OCI-LY1 (cell line): ENCODE measurements around the gene AP2A2.

Source experiments
- H2AFZ ChIP-seq: fragments of 200-600 bp; sonication (generic), shearing (Covaris generic); 2 replicates; pipeline ENCODE4 v1.6.0; 2014; ENCODE audit warnings: antibody characterized with exemption, mild to moderate bottlenecking, low read length
- H3F3A ChIP-seq: fragments of 200-600 bp; sonication (generic), shearing (Covaris generic); 2 replicates; pipeline ENCODE4 v1.6.0; 2014; ENCODE audit warnings: mild to moderate bottlenecking, antibody characterized with exemption, low read length, moderate library complexity; ENCODE audit not compliant: insufficient read depth
- H3K27ac ChIP-seq: fragments of 200-600 bp; sonication (generic); 2 replicates; pipeline ENCODE4 v1.5.1; 2014; ENCODE audit warnings: low read length, mixed run types, mild to moderate bottlenecking, low read depth; ENCODE audit not compliant: poor library complexity, severe bottlenecking
- H3K27me3 ChIP-seq: fragments of 200-600 bp; sonication (generic); 2 replicates; pipeline ENCODE4 v1.6.0; 2014; ENCODE audit warnings: antibody characterized with exemption, mild to moderate bottlenecking, low read length, moderate library complexity; ENCODE audit not compliant: insufficient read depth
- H3K36me3 ChIP-seq: fragments of 200-600 bp; sonication (generic); 2 replicates; pipeline ENCODE4 v1.6.1; 2014; ENCODE audit warnings: mild to moderate bottlenecking, antibody characterized with exemption, low read length, moderate library complexity, mixed read lengths; ENCODE audit not compliant: insufficient read depth
- H3K4me1 ChIP-seq: fragments of 200-600 bp; sonication (generic); 2 replicates; pipeline ENCODE4 v1.5.1; 2014; ENCODE audit warnings: mild to moderate bottlenecking, low read length, moderate library complexity; ENCODE audit not compliant: insufficient read depth, severe bottlenecking
- H3K4me2 ChIP-seq: fragments of 200-600 bp; sonication (generic), shearing (Covaris generic); 2 replicates; pipeline ENCODE4 v1.6.1; 2014; ENCODE audit warnings: low read length
- H3K4me3 ChIP-seq: fragments of 200-600 bp; sonication (generic); 2 replicates; pipeline ENCODE4 v1.5.1; 2014; ENCODE audit warnings: low read length, low read depth, mild to moderate bottlenecking, mixed read lengths; ENCODE audit not compliant: poor library complexity, severe bottlenecking
- H3K79me2 ChIP-seq: fragments of 200-600 bp; shearing (Covaris generic); 2 replicates; pipeline ENCODE4 v1.6.1; 2016; ENCODE audit warnings: mixed run types, low read length, mixed read lengths; ENCODE audit not compliant: insufficient read depth
- H3K9ac ChIP-seq: fragments of 200-600 bp; sonication (generic), shearing (Covaris generic); 2 replicates; pipeline ENCODE4 v1.6.1; 2014; ENCODE audit warnings: mild to moderate bottlenecking, low read length, mixed read lengths
- H3K9me2 ChIP-seq: fragments of 200-600 bp; sonication (generic), shearing (Covaris generic); 2 replicates; pipeline ENCODE4 v1.6.1; 2014; ENCODE audit warnings: low read depth, mild to moderate bottlenecking, low read length, mixed read lengths
- H3K9me3 ChIP-seq: fragments of 200-600 bp; shearing (Covaris generic); 2 replicates; pipeline ENCODE4 v1.6.1; 2014; ENCODE audit warnings: low read length, mixed read lengths
- H4K20me1 ChIP-seq: fragments of 200-600 bp; sonication (generic), shearing (Covaris generic); 2 replicates; pipeline ENCODE4 v1.6.0; 2016; ENCODE audit warnings: mild to moderate bottlenecking, low read length; ENCODE audit not compliant: insufficient read depth
- EZH2 ChIP-seq: fragments of 200-600 bp; sonication (generic), shearing (Covaris generic); IDR thresholded peaks from 2 replicates; pipeline ENCODE4 v1.8.0; 2017; ENCODE audit warnings: borderline replicate concordance, mixed run types, mild to moderate bottlenecking, antibody characterized with exemption, low read length, moderate library complexity, mixed read lengths
- TF ChIP-seq, protein P1 (sequence below): fragments of 200-600 bp; sonication (generic), shearing (Covaris generic); IDR thresholded peaks from 2 replicates; pipeline ENCODE4 v1.5.1; 2017; ENCODE audit warnings: mild to moderate bottlenecking, antibody characterized with exemption, low read length, moderate library complexity, mixed read lengths

Gene AP2A2

DNA sequence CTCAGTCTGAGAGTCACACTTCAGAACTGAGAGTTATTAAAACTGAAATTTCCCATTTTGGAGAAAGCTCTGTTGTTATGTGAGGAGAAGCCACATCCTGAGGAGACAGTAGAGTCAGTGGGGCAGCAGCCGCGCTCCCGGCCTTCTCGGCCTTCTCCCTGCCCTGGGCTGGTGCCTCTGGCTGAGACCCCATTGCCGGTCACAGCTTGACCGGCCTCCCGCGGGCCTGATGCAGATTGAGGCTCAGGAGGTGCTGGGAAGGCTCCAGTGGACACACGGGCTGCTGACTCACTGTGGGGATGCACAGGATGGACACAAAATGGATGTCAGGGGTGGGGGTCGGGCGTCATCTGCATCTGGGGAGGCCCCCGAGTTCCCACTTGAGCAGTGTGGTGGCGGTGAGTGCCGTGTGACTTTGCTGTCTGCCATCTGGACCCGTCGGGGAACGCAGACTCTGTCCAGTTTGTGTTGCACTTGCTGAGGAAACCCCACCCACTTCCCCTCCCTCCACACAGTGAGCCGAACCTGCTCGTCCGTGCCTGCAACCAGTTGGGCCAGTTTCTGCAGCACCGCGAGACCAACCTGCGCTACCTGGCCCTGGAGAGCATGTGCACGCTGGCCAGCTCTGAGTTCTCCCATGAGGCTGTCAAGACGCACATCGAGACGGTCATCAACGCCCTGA is 60.7 kb downstream of the AP2A2 start:
- Histone ChIP-seq H3K9me2 (no peaks in the 10 kb centered on the region), H3K4me2 (no peak overlapping the region), H3K4me1 (no peaks in the 10 kb centered on the region), H3K27me3 (no peaks in the 10 kb centered on the region), H4K20me1 (no peaks in the 10 kb centered on the region), H3K36me3 (peaks cover 52% of the 10 kb centered on the region), H3K79me2 (no peaks in the 10 kb centered on the region), H3F3A (no peaks in the 10 kb centered on the region), H2AFZ (no peak overlapping the region), H3K4me3 (no peak overlapping the region), H3K27ac (no peak overlapping the region), H3K9me3 (no peaks in the 10 kb centered on the region), H3K9ac (no peak overlapping the region)
- no peak for TF ChIP-seq EZH2
- TF ChIP-seq, protein P1, sequence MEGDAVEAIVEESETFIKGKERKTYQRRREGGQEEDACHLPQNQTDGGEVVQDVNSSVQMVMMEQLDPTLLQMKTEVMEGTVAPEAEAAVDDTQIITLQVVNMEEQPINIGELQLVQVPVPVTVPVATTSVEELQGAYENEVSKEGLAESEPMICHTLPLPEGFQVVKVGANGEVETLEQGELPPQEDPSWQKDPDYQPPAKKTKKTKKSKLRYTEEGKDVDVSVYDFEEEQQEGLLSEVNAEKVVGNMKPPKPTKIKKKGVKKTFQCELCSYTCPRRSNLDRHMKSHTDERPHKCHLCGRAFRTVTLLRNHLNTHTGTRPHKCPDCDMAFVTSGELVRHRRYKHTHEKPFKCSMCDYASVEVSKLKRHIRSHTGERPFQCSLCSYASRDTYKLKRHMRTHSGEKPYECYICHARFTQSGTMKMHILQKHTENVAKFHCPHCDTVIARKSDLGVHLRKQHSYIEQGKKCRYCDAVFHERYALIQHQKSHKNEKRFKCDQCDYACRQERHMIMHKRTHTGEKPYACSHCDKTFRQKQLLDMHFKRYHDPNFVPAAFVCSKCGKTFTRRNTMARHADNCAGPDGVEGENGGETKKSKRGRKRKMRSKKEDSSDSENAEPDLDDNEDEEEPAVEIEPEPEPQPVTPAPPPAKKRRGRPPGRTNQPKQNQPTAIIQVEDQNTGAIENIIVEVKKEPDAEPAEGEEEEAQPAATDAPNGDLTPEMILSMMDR = no peak

DNA sequence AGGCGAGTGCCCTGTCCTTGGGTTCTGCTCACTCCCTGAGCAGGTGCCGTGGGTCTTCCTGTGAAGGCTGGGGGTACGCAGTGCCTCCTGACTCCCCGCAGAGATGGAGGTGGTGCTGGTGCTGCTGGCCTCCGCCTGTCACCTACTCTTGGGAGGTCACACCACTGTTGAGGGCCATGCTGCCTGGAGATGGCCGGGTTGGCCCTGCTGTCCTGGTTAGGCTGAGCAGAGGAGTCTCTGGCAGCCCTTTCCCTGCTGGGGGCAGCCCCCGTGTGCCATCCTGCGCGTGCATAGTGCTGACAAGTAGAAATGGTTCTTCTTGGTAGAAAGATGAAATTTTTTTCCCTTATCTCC is 61.3 kb downstream of the AP2A2 start:
- Histone ChIP-seq H2AFZ (no peak overlapping the region), H3K9me2 (no peaks in the 10 kb centered on the region), H3F3A (no peaks in the 10 kb centered on the region), H3K4me1 (no peaks in the 10 kb centered on the region), H3K9ac (no peak overlapping the region), H3K4me3 (no peak overlapping the region), H4K20me1 (no peaks in the 10 kb centered on the region), H3K79me2 (no peaks in the 10 kb centered on the region), H3K27me3 (no peaks in the 10 kb centered on the region), H3K36me3 (peaks cover 48% of the 10 kb centered on the region), H3K4me2 (no peak overlapping the region), H3K9me3 (no peaks in the 10 kb centered on the region), H3K27ac (no peak overlapping the region)
- no peak for TF ChIP-seq EZH2
- TF ChIP-seq, protein P1 = no peak

DNA sequence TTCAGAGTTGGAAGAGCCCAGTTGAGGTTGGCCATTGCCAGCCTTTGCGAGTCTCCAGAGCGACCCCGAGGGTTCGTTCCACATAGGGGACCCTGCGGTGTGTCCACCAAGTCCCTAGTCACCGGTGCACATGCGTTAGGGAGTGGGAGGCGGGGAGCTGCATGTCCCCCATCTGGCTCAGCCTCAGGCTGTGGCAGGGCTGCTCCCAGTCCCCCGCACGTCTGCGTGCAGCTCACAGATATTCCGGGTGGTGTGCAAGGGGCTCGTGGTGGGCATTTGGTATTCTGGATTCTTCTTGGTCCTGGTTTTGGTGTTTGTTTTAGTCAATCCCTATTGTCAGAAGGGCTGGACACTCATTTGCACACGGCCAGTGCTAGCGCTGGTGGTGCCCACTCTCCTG is 62.0 kb downstream of the AP2A2 start:
- Histone ChIP-seq H4K20me1 (no peaks in the 10 kb centered on the region), H3K9ac (no peak overlapping the region), H3K36me3 (peaks cover 53% of the 10 kb centered on the region), H3K4me3 (no peak overlapping the region), H3K79me2 (no peaks in the 10 kb centered on the region), H3K27ac (no peak overlapping the region), H3K9me2 (no peaks in the 10 kb centered on the region), H2AFZ (no peak overlapping the region), H3K4me2 (no peak overlapping the region), H3K4me1 (no peaks in the 10 kb centered on the region), H3K27me3 (no peaks in the 10 kb centered on the region), H3F3A (no peaks in the 10 kb centered on the region), H3K9me3 (no peaks in the 10 kb centered on the region)
- no peak for TF ChIP-seq EZH2
- TF ChIP-seq, protein P1 = no peak
